NCI-H2227 (cell line): ENCODE measurements around the gene EED.

Experiments
- DNase-seq: peaks from one replicate; lab custom pipeline; 2025; ENCODE audit not compliant: unreplicated experiment; lab: John Stamatoyannopoulos, UW

EED gene

GRCh38 chr11:86246293-86246675, 1.7 kb downstream of the EED start:
- no peak for DNase-seq

DNA sequence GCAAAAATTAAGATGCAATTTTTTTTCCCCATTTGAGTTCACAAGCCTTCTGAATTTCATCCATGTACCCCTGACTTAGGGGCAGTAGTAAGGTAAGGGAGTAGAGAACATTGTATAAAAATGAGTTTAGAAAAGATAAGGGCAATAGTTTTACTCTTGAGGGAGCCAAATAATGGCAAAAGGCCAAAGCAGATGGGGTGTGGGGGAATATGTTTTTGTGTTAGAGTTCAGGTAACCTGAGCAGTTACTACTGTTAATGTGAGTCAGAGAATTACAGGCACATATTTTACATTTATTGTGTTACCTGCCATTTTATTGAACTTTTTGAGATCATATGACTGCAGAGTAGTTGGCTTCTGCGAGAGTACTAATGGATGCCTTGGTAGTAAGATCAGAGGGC, 3.1 kb downstream of the EED start:
- DNase-seq = no peak

- DNase-seq = no peak
Measured at GRCh38 chr11:86248609-86249008, 4.1 kb downstream of the EED start.

DNA sequence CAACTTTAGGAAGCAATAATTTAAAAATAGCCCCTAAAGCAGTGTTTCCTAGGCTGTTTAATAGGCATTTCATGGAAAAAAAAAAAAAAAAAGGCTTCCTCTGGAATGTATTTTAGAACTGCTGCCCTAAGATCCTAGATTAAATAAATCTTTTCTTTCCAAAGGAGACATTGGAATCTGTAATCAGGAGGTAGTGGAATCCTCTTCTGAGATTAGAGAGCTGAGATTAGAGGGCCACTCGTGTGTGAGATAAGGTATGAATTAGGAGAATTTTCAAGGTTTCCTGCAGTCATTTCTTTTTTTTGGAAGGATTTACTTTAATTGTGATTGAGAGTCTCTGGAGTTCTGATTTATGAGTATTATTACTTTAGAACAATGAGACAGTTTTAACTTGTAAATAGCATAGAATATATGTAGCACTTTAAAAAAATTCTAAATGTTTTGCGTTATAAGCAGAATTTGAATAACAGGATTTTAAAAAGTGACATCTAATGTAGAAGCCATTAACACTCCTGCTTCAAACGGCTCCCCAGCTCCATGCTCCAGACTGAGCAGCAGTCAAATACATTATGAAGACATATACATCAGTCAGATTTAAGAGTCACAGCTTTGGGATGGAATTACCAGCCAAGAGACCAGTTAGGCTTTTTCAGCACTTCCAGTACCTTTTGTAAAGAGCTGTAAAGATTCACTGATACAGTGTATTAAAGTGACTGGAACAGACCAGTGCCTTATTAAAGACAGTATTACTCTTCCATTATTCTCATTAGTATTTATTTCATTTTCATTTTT, 5.0 kb downstream of the EED start:
- DNase-seq = no peak

DNA sequence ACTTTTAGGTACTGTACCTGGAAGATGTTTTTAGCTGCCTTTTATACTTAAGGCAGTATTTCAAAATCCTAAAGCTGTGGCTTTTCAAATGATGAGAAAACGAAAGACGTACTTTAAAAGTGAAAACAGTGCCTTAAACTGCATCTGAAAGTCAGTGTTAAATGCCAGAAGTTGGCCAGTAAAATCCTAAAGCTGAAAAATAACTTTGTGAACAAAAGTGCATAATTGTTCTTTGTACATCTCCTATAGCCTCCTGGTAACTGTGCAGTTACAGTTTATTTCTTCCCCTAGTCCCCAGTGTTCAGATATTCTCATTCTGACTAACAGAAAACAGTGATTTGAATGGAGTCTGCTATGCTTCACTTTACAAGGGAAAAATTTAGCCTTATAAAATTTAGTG, 6.8 kb downstream of the EED start:
- no peak for DNase-seq

GRCh38 chr11:86255896-86256295, 11.3 kb downstream of the EED start:
- DNase-seq = no peak

GRCh38 chr11:86256608-86257007, 12.1 kb downstream of the EED start:
- DNase-seq = no peak

DNA sequence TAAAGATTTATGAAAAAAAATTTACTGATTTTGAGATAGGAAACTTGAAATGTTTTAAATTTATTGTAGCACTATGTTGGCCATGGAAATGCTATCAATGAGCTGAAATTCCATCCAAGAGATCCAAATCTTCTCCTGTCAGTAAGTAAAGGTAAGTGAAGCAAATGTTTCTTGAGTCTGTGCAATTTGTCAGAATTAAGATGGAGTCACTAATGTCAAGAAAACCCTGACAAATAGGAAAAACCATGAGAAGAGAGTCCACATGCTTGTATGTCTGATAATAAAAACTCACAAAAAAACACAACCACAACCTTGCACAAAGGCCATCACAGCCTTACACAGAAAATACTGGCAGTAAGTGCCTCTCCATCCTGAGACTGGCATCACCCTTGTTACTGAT, 12.9 kb downstream of the EED start:
- no peak for DNase-seq

DNA sequence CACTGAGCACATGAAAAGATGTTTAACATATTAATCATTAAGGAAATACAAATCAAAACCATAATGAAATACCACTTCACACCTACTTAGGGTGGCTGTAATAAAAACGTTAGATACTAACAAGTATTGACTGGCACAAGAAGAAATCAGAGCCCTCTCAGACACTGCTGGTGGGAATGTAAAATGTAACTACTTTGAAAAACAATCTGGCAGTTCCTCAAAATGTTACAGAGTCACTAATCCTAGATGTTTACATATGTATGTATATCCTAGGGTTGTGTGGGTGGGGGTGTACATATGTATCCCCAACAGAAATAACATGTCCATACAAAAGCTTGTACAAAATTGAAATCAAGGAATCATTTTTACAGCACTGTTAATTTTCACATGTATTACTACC, 15.2 kb downstream of the EED start:
- no peak for DNase-seq

DNA sequence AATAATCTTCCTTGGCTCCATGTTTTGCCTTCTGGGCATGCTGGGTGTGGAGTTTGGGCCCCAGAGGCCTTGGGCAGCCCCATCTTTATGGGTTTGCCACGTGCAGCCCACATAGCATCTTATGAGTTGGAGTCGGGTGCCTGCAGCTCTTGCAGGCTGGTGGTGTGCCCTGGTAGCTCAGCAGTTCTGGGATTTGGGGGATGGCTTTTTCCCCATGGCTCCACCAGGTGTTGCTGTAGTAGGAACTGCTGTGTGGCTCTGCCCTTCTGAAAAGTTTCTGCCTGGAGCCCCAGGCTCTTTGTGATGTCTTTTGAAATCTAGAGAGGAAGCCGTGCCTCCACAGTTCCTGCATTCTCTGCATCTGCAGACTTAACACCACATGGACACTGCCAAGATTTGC, 16.8 kb downstream of the EED start:
- DNase-seq = no peak

- DNase-seq = no peak
Measured at GRCh38 chr11:86262387-86262786, 17.8 kb downstream of the EED start.

GRCh38 chr11:86264649-86265048, 20.1 kb downstream of the EED start:
- DNase-seq = no peak

DNA sequence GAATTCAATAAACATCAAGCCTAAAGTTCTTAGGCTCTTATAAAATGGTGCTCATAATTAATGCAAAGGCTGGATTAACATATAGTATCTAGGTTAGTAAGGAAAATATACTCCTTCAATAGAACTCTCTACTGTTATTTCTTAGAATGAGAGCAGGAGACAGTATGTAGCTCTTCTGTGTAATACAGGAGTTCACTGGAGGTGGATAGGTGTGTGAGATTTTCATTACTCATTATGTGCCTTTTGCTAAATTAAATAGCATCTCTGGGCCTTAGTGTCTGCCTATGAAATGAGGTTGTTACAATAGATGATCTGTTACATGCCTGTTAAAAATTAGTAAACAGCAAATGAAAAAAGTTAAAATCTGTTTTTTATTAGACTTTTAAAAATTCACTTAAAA, 20.6 kb downstream of the EED start:
- DNase-seq = no peak

- no peak for DNase-seq
Measured at GRCh38 chr11:86269645-86270044, 25.1 kb downstream of the EED start.

- no peak for DNase-seq
Measured at GRCh38 chr11:86274503-86274902, 29.9 kb downstream of the EED start.

GRCh38 chr11:86274999-86275398, 30.4 kb downstream of the EED start:
- DNase-seq = no peak

DNA sequence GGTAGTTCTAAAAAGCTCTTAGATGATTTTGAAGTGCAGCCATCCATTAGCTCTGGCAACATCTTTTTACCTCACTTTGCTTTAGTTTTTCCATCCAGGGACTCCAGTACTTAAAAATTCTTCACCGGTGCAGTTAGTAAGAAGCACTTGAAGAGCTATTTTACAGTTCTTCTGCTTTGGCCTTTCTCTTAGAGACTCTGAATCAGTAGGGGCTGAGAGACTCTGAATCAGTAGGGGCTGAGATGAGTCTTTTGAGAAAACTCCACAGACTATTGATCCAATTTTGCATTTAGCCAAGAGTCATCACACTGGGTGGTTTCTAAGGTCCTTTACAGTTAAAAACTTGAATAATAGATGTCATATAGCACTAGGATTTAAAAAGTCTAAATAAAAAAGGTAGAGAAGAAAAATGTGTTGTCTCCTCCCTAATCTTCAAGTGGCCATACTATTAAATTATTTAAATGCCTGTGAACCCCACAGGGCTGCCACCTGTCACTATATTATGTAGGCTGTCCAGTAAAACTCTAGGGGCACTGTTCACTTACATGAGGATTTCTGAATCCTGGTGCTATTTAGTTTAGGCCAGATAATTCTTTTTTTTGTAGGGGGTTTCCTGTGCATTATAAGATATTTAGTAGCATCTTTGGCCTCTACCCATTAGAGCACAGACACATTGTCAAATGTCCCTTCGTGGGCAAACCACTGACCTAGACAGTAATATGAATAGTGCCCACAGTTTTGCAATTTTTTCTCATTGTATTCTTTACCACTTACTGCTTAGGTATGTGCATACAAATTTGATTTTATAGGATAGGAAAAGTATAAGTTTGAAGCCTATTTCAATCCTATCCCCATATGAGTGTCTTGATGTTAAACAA, 31.2 kb downstream of the EED start:
- DNase-seq = no peak

DNA sequence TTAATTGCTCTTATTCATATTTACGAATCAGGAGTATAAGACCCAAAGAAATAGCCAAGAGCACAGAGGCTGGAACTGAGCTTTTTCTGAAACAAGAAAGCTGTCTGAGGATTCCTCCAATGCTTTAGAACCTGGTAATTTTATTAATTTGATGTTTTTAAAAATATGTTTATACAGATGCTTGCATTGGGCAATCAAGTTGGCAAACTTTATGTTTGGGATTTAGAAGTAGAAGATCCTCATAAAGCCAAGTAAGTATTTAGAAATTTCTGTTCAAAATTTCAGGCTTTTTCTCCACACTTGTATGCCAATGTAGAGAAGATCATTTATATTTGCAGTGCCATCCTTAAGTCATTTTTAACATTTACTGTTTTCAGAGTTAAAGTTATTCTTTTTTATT, 33.2 kb downstream of the EED start:
- DNase-seq = no peak

- DNase-seq = no peak
Measured at GRCh38 chr11:86278226-86278625, 33.7 kb downstream of the EED start.

DNA sequence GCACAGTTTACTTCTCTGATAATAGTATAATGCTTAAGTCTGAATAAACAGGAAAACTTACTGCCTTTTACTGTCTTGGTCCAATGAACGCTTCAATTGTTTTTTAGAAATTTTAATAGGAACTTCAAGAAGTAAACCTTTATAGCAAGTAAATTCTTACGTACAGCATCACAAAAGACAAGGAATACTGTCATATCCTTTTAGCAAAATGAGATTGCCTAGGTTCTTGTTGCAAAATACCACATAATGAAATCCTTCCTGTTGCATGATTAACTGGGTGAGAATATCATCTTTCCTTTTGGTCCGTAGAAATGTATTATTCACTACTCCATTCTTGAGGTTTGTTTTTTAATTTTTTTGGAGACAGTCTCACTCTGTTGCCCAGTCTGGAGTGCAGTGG, 35.2 kb downstream of the EED start:
- DNase-seq = no peak

DNA sequence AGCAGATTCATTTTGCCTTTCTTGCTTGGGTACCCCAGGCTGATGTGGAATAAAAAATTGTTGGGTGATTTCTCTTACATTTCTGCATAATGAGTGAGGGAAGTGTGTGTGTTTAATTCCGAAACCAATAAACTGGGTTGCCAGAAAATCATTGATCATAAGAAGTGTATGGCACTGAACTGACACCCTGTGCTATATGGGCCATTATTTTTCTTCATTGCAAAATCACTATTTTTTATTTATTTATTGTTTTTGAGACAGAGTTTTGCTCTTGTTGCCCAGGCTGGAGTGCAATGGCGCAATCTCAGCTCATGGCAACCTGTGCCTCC, 42.9 kb downstream of the EED start:
- DNase-seq = no peak

DNA sequence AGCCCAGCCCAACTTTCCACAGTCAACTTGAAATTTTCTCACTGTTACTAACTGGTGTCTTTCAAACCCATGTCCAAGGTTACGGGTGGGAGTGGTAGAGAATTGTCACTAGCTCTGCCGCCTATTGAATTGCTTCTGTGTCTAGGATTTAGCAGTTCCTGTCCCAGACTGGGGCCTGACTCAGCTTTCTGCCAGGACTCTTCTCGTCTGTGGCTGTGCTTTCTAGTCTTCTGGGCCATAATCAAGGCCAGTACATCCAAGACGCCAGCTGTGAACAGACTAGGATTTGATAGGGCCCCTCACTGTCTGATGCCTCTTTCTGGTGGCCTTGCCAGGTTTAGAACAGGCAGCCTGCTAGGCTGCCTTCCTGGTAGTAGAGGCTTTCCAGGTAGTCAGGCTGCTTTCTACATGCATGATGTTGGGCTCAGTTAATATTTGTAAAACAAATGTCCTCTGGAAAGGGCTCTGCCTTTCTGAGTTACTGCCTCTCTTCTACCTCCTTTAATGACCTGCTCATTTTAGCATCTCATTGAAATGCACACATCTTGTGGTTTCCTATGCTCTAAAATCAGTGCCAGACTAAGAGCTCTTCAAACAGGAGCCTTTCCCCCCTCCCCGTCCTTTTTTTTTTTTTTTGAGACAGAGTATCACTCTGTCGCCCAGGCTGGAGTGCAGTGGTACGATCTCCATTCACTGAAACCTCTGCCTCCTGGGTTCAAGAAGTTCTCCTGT, 44.4 kb downstream of the EED start:
- no peak for DNase-seq
